ENCODE results near the gene RAB11FIP4.

The RAB11FIP4 gene

DNA sequence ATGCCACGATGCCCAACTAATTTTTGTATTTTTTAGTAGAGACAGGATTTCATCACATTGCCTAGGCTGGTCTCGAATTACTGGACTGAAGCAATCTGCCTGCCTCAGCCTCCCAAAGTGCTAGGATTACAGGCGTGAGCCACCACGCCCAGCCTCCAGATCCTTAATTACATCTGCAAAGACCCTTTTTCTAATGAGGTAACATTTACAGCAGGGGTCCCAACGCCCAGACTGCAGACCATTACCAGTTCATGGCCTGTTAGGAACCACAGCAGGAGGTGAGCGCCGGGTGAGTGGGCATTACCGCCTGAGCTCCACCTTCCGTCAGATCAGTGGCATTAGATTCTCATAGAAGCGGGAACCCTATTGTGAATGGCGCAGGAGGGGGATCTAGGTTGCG is 4.0 kb upstream of the RAB11FIP4 start:
- TF ChIP-seq, protein P1, sequence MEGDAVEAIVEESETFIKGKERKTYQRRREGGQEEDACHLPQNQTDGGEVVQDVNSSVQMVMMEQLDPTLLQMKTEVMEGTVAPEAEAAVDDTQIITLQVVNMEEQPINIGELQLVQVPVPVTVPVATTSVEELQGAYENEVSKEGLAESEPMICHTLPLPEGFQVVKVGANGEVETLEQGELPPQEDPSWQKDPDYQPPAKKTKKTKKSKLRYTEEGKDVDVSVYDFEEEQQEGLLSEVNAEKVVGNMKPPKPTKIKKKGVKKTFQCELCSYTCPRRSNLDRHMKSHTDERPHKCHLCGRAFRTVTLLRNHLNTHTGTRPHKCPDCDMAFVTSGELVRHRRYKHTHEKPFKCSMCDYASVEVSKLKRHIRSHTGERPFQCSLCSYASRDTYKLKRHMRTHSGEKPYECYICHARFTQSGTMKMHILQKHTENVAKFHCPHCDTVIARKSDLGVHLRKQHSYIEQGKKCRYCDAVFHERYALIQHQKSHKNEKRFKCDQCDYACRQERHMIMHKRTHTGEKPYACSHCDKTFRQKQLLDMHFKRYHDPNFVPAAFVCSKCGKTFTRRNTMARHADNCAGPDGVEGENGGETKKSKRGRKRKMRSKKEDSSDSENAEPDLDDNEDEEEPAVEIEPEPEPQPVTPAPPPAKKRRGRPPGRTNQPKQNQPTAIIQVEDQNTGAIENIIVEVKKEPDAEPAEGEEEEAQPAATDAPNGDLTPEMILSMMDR (conservative IDR thresholded peaks at IDR 0.05; ENCODE audit: low read depth, low read length): no peak
- H3K4me3 ChIP-seq (ENCODE audit: low read depth, low read length): no peak overlapping the region
- no peak for DNase-seq (ENCODE audit: low read depth)

DNA sequence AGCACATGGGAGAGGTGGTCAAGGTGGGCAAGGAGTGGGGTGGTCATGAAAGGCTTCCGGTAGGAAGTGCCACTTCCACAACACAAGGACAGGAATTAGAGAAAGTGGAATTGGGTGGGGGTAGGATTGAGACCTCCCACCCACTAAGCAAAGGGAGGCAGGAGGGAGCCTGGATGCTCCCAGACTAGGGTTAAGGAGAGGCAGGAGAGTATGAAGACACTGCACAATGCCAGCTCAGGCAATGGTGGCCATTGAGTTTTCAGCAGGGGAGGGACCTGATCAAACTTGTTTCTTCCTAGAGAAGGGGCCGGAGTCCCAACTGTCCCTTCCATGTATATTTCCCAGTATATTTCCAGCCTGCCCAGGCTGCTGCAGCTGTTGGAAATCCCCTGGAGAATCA is 3.1 kb upstream of the RAB11FIP4 start:
- DNase-seq (ENCODE audit: low read depth): no peak
- H3K4me3 ChIP-seq (ENCODE audit: low read depth, low read length): no peak overlapping the region
- TF ChIP-seq, protein P1 (conservative IDR thresholded peaks at IDR 0.05; ENCODE audit: low read depth, low read length): no peak

DNA sequence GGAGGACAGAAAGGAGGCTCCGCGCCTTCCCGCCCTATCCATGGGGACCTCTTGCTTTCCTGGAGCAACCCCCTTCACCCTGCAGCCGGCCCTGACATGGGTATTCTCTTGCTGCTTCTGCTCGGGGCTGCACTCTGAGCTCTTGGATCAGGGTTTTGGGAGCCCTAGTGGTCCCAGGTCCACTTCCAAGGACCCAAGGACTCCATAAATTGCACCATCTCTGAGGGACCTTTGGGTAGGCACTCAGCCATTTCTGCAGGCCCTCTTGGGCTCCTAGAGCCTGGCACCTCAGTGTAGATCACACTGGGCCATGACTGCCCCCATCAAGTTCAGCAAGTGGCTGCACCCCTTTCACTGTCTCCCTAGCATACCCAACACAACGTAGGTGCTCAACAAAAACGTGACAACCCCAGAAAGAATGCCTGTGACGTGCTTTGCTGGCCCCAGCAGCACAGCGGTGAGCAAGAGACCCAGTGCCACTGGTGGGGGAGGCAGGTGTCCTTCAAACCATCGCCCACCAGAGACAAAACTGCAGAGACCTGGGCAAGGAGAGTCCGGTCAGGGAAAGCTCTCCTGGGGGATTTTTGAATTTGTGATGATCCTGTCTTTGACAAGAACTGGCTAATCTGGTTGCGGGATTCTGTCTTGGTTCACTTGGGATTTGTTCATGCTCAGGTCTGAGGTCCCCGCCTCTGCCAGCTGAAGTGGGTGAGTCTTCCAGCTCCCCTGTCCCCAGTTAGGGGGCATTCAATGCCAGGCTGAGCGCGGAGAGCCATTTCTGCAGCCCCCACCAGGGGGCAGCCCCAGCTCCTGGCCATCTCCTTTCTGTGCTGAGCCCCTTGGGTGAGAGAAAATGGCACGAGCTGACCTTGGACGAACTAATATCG is 2.5 kb upstream of the RAB11FIP4 start:
- DNase-seq (ENCODE audit: low read depth): peak; percentile 14
- no peak overlapping the region for H3K4me3 ChIP-seq (ENCODE audit: low read depth, low read length)
- TF ChIP-seq, protein P1 (conservative IDR thresholded peaks at IDR 0.05; ENCODE audit: low read depth, low read length): peak; percentile 79

DNA sequence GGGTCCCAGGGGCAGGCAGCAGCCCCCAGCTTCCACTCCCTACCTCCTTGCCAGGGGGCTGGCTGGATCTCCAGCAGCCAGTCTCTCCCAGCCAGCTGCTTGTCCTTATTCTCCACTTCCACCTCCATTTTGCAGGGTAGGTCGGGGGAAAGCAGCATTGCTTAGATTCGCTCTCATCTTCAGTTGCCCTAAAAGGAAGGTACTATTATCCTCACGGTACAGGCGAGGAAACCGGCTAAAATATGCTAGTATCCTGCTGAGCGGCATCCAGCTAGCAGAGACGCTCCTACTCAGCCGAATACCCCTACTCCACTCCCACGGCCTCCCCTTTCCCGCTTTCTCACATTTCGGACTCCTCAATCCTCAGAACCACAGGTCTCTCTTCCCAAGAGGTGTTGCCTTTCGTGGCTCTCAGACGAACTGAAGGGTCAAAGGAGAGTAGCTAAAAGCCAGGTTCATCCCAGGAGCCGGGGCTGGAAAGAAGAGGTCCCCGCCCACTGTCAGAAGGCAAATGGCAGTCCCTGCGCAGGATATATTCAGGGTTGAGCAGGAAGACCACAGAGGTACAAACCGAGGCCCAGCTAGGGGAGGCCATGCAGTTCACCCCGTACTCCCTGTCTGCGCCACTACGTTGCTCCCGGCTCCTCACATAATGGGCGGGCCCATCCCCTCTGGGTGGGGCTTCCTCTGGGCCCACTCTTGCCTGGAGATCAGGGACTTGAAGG is 1.7 kb upstream of the RAB11FIP4 start:
- TF ChIP-seq, protein P1 (conservative IDR thresholded peaks at IDR 0.05; ENCODE audit: low read depth, low read length): no peak
- DNase-seq (ENCODE audit: low read depth): no peak
- no peak overlapping the region for H3K4me3 ChIP-seq (ENCODE audit: low read depth, low read length)

DNA sequence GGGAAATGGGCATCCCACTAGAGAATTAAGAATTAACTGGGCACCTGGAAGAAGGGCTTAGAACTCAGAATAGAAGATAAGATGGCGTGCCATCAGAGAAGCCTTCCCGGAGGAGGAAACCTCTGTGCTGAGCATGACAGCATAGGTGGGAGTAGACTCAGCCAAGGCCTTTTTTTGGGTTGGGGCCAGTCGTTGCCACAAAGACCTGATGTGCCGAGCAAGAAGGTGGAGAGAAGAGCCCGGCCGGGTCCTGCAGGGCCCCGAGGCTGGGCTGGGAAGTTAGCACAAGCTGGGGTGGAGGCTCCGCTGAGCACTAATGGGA is 1.1 kb upstream of the RAB11FIP4 start:
- TF ChIP-seq, protein P1 (conservative IDR thresholded peaks at IDR 0.05; ENCODE audit: low read depth, low read length): no peak
- DNase-seq (ENCODE audit: low read depth): no peak
- no peak overlapping the region for H3K4me3 ChIP-seq (ENCODE audit: low read depth, low read length)

DNA sequence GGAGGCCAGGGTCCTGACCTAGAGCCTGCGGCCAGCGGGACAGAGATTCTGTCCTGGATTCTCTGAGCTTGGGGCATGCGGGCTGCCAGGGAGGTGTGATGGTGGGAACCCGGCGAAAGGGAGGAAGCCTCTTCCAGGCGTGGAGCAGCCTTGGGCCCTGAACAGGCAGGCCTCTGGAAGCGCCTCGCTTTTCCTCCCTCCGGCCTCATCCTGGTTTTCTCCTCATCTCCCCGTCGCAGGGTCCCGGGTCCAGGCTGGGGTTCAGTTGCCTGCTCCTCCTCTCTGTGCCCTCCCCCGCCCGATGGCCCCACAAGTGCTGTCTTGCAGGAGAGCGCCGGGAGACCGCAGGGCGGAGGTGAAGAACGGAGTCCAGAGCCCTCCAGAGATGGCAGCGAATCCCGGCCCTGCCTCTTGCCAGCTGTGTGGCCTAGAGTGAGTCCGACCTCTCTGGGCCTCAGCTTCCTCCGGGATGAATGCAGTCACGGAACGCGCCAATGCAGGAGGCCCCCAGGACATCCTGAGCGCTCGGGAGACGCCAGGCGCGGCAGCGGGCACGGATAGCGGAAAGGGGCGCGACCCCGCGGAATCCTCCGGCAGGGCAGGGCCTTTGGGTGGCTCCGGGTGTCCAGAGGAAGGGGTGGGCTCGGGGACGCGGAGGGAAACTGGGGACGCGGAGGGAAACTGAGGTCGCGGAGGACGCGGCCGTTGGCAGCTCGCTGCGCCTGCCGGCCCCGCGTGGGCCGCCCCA is 553 bp upstream of the RAB11FIP4 start:
- DNase-seq (ENCODE audit: low read depth): no peak
- TF ChIP-seq, protein P1 (conservative IDR thresholded peaks at IDR 0.05; ENCODE audit: low read depth, low read length): no peak
- peak overlapping the region; percentile 35 for H3K4me3 ChIP-seq (ENCODE audit: low read depth, low read length)

All from choroid plexus epithelial cell (primary cell).